A172 (cell line): ENCODE measurements around the gene GSK3B. TPM values are rescaled to one million over a fixed set of nuclear protein-coding genes. Genes with fewer than 3 reads are reported as not detected.

Experiments used
- DNase-seq: peaks from one replicate; pipeline ENCODE4 v3.0.0-alpha.2; 2015; ENCODE audit warnings: low spot score
- total RNA-seq: library from RNA; depleted of rRNA; stranded (reverse); fragments of >200 nt; shearing (Covaris generic); gene quantifications from 2 replicates; pipeline ENCODE4 v1.2.3, GENCODE V29; 2014

GSK3B gene
- total RNA-seq, 1 experiment from 2014 or later: 61.7 TPM

DNA sequence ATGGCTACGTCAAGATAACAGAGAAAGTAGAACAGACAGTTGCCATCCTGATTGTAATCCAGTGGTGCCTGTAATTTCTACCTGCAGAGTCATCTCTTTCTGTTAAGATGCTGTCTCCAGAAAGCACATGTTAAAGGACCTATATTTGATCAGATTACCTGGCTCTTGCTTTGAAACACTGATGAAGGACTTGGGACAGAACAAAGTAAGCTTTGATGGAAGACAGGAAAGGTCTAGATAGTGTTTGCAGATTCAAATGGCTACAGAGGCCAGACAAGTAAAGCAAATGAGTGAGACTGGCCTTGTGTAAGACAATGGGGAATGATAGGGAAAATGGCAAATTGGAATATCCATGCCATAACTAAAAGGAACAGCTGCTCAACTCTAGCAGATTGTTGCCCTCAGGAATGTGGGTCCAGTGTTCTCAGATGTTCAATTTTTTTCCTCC, 1.8 kb upstream of the GSK3B start:
- DNase-seq: no peak

- DNase-seq: peak; percentile 89
Observed at GRCh38 chr3:120095226-120095978, 1.2 kb upstream of the GSK3B start.

DNA sequence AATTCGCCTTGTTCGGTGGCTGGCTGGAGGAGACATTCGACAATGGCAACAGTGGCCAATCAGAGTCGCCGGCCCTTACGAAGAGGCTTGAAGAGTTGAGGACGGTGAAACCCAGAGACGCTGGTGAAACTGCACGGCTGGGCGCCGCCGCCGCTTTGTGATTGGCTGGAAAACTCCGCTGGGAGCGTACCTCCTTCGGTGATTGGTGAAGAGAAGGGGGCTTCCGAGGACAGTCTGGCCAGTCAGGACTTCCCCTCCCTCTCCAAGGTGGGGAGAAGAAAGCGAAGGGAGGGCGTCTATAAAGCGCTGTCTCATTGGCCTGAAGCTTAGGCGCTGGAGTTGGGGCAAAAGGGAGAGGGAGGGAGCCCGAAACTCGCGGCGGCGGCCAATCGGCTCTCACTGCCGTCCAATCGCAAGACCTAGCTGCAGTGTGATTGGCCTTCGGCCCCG, 554 bp upstream of the GSK3B start:
- DNase-seq: peak; percentile 100

DNA sequence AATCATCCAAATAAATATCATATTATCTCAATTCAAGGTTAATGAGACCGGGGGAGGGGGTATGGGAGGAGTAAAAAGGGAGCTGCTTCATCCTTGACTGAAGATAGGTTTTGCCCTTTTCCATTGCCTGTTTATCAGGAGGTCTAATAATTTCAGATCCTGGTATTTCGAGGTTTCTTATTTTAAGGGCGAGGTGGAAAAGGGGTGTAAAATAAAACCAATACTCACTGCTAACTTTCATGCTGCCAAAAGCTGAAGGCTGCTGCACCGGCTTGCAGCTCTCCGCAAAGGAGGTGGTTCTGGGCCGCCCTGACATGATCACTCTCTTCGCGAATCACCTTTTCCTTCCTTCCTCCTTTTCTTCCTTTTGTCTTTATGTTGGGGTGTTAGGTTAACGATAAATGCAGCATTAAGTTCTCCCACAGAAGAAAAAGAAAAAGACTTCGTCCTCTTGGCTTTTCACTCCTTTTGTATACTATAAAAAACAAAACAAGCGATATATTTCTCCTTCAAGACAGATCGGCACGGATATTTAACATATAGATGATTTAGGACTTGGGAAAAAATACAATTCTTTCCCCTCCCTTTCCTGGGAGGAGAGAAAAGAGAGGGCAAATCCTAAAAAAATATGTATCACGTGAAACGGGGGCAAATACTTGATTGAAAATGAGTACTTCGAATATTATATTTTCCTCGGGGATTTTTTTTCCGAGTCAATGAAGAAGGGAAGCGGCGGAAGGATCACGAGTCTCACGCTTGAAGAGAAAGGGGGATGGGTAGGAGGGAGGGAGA, 932 bp downstream of the GSK3B start:
- DNase-seq: peak; percentile 11

- no peak for DNase-seq
Observed at GRCh38 chr3:120092474-120092873, 1.8 kb downstream of the GSK3B start.

GRCh38 chr3:120090422-120090821, 3.8 kb downstream of the GSK3B start:
- DNase-seq: no peak

DNA sequence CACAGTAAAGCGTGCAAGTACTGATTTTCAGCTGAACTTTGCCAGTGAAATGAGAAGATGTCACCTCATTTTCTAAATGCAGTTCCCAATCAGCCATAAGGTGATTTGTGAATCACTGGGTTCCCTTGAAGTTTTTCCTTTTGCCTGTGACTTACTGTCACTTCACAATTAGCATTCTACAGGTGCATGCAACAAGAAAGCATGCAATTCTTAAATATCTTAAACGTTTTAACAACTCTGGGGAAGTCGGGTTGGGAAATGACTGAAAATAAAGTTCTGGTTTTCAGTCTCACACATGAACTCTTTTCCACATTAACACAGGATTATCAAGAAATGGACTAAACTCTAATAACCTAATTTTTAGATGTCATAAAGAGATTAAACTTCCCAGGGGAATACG, 5.2 kb downstream of the GSK3B start:
- DNase-seq: no peak

- no peak for DNase-seq
Observed at GRCh38 chr3:120088622-120089021, 5.6 kb downstream of the GSK3B start.

DNA sequence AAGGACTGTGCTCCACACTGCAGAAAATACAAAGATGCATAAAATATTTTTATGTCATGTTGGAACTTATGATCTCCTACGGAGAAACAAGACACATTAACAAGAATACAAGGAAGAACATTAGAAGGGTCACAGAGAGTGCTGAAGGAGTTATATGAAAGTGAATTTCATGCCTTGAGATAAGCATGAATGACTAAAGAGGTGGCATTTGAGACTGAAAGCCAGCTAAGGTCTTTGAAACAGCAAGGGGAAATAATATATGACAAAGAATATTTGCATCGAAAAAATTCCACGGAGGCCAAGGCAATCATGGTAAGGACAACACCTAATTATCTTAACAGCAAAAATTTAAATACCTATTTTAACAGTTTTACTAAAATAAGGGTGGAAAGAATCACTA, 12.5 kb downstream of the GSK3B start:
- DNase-seq: no peak

DNA sequence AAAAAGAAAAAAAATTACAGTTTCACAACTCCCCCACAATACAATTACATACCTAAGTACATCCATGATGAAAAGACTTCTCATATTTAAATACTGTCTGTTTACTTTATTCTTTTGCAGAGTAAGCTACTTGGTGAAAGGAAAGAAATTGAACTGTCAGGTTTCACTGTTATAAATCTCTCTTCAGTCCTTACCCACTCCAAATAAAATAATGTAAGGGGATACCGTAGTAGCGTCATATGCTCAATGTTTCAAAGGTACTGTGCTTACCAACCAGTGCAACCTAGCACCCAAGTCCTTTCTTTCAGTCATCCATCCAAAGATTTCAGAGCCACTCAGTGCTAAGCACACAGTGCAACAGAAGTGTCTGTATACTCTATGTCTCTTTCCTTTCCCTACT, 13.4 kb downstream of the GSK3B start:
- no peak for DNase-seq

- no peak for DNase-seq
Observed at GRCh38 chr3:120077731-120078130, 16.5 kb downstream of the GSK3B start.

GRCh38 chr3:120072867-120073525, 21.3 kb downstream of the GSK3B start:
- DNase-seq: no peak

GRCh38 chr3:120071259-120071658, 23.0 kb downstream of the GSK3B start:
- no peak for DNase-seq

DNA sequence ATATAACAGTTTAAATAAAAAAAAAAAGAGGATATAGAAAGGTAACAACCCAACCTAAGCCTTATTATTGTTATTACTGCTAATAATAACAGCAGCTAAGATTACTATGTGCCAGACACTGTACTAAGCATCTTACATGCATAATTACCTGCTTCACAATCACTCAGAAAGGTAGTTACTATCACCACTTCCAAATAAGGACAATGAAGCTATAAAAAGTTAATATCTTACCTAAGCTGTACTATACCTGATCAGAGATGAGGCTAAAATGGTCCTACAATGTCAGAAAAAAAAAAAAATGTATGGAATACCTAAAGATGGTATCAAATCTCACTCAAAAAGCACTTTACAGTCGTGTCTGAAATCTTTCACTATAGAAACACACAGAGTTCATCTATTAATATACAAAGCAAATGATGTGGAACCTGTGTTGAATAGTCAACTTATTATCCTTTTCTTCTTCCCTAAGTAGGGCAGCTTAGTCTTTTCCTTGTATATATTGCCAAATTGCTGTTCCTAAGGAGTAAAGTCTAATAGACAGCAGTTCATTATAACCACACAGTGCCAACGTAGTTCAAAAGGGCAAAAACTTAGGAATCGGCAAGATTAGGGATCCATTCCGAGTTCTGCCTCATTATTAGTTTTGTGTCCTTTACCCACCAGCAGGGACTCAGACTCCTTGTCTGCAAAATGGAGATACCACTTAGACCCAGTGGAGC, 23.8 kb downstream of the GSK3B start:
- no peak for DNase-seq

GRCh38 chr3:120067083-120067482, 27.2 kb downstream of the GSK3B start:
- no peak for DNase-seq

- no peak for DNase-seq
Observed at GRCh38 chr3:120066634-120067033, 27.6 kb downstream of the GSK3B start.

DNA sequence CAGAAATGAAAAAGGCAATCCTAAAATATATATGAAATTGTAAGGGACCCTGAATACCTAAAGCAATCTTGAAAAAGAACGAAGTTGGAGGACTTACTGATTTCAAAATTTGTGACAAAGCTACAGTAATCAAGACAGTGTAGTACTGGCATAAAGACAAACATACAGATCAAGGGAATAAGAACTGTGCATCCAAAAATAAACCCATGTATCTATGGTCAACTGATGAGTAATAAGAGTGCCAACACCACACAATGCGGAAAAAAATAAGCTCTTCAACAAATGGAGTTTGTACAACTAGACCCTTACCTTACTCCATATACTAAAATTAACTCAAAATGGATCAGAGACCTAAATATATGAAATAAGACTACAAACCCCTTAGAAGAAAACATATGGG, 29.6 kb downstream of the GSK3B start:
- DNase-seq: no peak

- no peak for DNase-seq
Observed at GRCh38 chr3:120062474-120062873, 31.8 kb downstream of the GSK3B start.

DNA sequence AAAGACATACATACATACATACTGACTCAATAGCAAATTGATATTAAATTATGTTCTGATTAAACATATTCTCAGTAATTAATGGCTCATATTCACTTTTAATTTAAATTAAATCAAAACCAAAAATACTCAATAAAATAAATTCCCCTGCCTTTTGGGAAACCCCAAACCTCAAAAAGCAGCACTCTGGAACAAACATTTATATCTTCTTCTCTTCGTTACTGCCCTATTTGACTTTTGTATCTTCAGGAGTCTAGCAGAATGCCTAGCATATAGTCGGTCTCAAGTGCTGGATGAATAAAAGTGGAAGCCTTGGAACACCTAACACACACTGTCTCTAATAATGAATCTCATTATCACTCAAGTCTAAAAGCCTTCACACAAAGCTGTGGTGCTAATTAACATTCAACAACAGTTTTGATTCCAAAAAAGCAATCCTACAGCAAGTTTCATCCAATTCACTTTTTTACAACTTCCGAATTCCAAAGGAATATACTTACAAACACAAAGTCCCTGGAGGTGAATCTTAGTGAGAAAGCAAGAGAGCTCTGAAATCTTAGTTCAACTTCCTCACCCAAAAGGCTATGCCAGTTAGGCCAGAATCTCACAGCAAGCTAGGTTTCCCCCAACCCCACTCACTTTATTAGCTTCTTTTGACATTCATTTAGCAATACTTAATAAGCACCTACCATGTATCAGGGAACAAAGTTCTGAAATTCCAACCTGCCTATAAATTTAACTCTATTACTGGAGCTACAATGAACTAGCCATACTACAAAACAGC, 35.0 kb downstream of the GSK3B start:
- DNase-seq: no peak

DNA sequence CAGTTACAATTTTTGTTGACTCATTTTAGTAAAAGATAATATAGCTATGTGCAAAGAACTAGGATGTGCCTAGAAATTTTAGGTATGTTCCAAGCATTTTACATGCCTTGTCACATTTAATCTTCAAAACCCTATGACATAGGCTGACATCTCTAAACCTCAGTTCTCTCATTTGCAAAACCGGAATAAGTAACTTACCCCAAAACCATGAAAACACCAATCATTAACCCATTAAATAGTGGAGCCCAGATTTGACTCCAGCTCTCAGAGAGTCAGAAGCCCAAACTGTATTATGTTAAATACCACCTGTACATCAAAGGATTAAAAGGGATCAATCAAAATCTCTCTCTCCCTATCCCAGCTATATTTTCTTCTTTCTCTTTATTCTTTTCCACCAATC, 36.6 kb downstream of the GSK3B start:
- DNase-seq: no peak

GRCh38 chr3:120057029-120057428, 37.2 kb downstream of the GSK3B start:
- no peak for DNase-seq
